ENCODE measurements around the gene RNF207.

DNA sequence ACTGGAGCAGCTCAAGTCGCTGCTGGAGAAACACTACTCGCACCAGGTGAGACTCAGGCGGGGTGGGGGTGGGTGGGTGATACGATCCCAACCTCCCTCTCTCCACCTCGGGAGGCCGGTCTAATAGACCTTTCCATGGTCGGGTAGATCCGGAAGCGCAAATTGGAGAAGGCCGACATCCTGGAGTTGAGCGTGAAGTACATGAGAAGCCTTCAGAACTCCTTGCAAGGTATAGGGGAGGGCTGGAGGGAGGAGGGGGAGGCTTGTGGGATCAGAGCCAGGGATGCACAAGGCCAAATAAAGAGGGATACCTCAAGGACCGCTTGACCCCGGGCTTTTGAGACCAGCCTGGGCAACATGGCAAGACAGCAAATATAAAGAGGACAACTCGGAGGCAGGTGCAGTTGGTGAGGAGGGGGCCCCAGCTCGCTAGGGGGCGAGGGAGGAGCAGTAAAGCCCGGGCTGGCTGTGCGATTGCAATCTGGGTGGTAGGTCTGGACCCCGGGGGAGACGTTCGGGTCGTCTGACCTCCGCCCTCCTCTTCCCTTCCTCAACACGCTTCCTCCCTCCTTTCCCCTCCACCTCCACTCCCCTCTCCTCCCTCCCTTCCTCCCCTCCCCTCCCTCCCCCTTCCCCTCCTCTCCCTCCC lies 38.6 kb downstream of the RNF207 start:
- TF ChIP-seq ZNF292 (tag by site-specific recombination; IDR thresholded peaks at IDR 0.05; ENCODE audit: borderline replicate concordance, low read depth) (no peak), PRDM1 (tag by site-specific recombination; IDR thresholded peaks at IDR 0.05) (no peak), YY1 (tag by site-specific recombination; IDR thresholded peaks at IDR 0.05) (no peak)
- TF ChIP-seq, protein P1, sequence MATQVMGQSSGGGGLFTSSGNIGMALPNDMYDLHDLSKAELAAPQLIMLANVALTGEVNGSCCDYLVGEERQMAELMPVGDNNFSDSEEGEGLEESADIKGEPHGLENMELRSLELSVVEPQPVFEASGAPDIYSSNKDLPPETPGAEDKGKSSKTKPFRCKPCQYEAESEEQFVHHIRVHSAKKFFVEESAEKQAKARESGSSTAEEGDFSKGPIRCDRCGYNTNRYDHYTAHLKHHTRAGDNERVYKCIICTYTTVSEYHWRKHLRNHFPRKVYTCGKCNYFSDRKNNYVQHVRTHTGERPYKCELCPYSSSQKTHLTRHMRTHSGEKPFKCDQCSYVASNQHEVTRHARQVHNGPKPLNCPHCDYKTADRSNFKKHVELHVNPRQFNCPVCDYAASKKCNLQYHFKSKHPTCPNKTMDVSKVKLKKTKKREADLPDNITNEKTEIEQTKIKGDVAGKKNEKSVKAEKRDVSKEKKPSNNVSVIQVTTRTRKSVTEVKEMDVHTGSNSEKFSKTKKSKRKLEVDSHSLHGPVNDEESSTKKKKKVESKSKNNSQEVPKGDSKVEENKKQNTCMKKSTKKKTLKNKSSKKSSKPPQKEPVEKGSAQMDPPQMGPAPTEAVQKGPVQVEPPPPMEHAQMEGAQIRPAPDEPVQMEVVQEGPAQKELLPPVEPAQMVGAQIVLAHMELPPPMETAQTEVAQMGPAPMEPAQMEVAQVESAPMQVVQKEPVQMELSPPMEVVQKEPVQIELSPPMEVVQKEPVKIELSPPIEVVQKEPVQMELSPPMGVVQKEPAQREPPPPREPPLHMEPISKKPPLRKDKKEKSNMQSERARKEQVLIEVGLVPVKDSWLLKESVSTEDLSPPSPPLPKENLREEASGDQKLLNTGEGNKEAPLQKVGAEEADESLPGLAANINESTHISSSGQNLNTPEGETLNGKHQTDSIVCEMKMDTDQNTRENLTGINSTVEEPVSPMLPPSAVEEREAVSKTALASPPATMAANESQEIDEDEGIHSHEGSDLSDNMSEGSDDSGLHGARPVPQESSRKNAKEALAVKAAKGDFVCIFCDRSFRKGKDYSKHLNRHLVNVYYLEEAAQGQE (tag by site-specific recombination; IDR thresholded peaks at IDR 0.05): no peak
- TF ChIP-seq, protein P2, sequence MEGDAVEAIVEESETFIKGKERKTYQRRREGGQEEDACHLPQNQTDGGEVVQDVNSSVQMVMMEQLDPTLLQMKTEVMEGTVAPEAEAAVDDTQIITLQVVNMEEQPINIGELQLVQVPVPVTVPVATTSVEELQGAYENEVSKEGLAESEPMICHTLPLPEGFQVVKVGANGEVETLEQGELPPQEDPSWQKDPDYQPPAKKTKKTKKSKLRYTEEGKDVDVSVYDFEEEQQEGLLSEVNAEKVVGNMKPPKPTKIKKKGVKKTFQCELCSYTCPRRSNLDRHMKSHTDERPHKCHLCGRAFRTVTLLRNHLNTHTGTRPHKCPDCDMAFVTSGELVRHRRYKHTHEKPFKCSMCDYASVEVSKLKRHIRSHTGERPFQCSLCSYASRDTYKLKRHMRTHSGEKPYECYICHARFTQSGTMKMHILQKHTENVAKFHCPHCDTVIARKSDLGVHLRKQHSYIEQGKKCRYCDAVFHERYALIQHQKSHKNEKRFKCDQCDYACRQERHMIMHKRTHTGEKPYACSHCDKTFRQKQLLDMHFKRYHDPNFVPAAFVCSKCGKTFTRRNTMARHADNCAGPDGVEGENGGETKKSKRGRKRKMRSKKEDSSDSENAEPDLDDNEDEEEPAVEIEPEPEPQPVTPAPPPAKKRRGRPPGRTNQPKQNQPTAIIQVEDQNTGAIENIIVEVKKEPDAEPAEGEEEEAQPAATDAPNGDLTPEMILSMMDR (tag by site-specific recombination; IDR thresholded peaks at IDR 0.05): no peak

Data from HEK293 (cell line).